Measurements from ENCODE around the gene LYPLAL1. TPM values are rescaled to one million over a fixed set of nuclear protein-coding genes. Genes with fewer than 3 reads are reported as not detected.

Gene LYPLAL1
- total and polyA plus RNA-seq, 2 of the 13 experiments (the other 11 are each of a cell fraction or from before 2014, with no cell fraction given) = 17.0 to 31.6 TPM

- TF ChIP-seq ZNF607 (CRISPR knock-in tag; IDR thresholded peaks at IDR 0.05; ENCODE audit: borderline replicate concordance) = no peak
- TF ChIP-seq ARID4A (CRISPR knock-in tag; IDR thresholded peaks at IDR 0.05; ENCODE audit: borderline replicate concordance) = no peak
- TF ChIP-seq TSC22D2 (CRISPR knock-in tag; IDR thresholded peaks at IDR 0.05; ENCODE audit: borderline replicate concordance) = no peak
- no peak for TF ChIP-seq ZNF251 (CRISPR knock-in tag; IDR thresholded peaks at IDR 0.05)
- no peak for TF ChIP-seq ZNF354B (CRISPR knock-in tag; IDR thresholded peaks at IDR 0.05)
Observed at GRCh38 chr1:219159946-219160645, 13.6 kb upstream of the LYPLAL1 start (continued).

- BruUV-seq (replicated peaks) = no TSS peak
- Histone ChIP-seq H3K9me3 (ENCODE audit: low read length) (no peaks in the 10 kb centered on the region), H3K4me1 (ENCODE audit: insufficient read depth, low read length) (no peaks in the 10 kb centered on the region), H3K27me3 (ENCODE audit: control insufficient read depth in 1 of 2, insufficient read depth in 2 of 2, low read length in 2 of 2) (no peaks in the 10 kb centered on the region), H3K9ac (ENCODE audit: insufficient read depth, low read depth, low read length) (no peak overlapping the region), H4K20me1 (ENCODE audit: insufficient read depth, low read length) (no peaks in the 10 kb centered on the region), H3K36me3 (replicated peaks in 1 of 2; ENCODE audit: control insufficient read depth in 1 of 2, insufficient read depth in 2 of 2, low read length in 2 of 2) (no peaks in the 10 kb centered on the region), H3K27ac (ENCODE audit: extremely low read length, insufficient read depth, low read length) (no peak overlapping the region), H3K4me2 (ENCODE audit: low read depth, low read length) (no peak overlapping the region), H3K4me3 (replicated peaks in 1 of 3; ENCODE audit: insufficient read depth in 1 of 3, low read depth in 2 of 3, low read length in 3 of 3) (no peak overlapping the region), H3K79me2 (ENCODE audit: insufficient read depth, low read length) (no peaks in the 10 kb centered on the region), H2AFZ (ENCODE audit: low read length) (no peak overlapping the region)
- ChIA-PET CTCF (ENCODE audit: low intra/inter-chr PET ratio, low total read pairs) (no interaction called here), POLR2A (no interaction called here)
- no peak for DNase-seq (ENCODE audit: low spot score)
- in situ Hi-C loops (cut with HindIII; ENCODE audit: extremely low pct_ligation_motif_present, low pct_unique_long_range_greater_than_20kb) (no loop called here), intact Hi-C loops (cut with micrococcal nuclease; ENCODE audit: unreplicated experiment) (no loop called here)
- ATAC-seq = no peak
- whole genome bisulfite sequencing (ENCODE audit: low lambda C conversion rate) = 22% methylated on average over 2 of the region's 2 CpGs
- no peak for FAIRE-seq
- TF ChIP-seq HINFP (CRISPR knock-in tag; IDR thresholded peaks at IDR 0.05; ENCODE audit: low read depth) (no peak), MYNN (CRISPR knock-in tag; IDR thresholded peaks at IDR 0.05; ENCODE audit: low read depth) (no peak), PRDM10 (CRISPR knock-in tag; IDR thresholded peaks at IDR 0.05; ENCODE audit: low read depth) (no peak), FOSL1 (CRISPR knock-in tag; IDR thresholded peaks at IDR 0.05; ENCODE audit: borderline replicate concordance) (no peak), MXI1 (IDR thresholded peaks at IDR 0.05; ENCODE audit: borderline replicate concordance, low read depth, low read length) (no peak), GPBP1L1 (CRISPR knock-in tag; IDR thresholded peaks at IDR 0.05) (no peak)
Observed at GRCh38 chr1:219160967-219161366, 12.7 kb upstream of the LYPLAL1 start.
